Measurements from ENCODE around the gene SRA1.
A peak's percentile ranks its signal among the peaks of the same experiment; 100 is the strongest.
"Not testable (repeated sequence)": the region's sequence is repeated elsewhere in the genome, so short reads cannot be mapped to it uniquely, and the experiment has no call there.

Gene SRA1

DNA sequence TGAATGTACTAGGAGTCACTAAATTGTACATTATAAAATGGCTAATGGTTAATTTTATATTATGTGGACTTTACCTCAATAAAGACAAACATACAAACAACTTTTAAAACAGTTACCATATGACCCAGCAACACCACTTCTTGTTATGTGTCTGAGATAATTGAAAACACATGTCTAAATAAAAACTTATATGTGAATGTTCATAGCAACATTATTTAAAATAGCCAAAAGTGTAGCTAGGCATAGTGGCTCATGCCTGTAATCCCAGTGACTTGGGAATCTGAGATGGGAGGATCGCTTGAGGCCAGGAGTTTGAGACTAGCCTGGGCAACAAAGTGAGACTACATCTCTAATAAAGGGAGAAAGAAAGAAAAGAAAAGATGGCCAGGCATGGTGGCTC is 30.2 kb upstream of the SRA1 start:
- TF ChIP-seq CTCF (IDR thresholded peaks at IDR 0.05; ENCODE audit: low read depth, low read length) = no peak
- H3K4me3 ChIP-seq (ENCODE audit: low read depth, low read length) = no peak overlapping the region

- not testable (repeated sequence) for H3K4me3 ChIP-seq (ENCODE audit: low read depth, low read length)
Observed at GRCh38 chr5:140579188-140579747, 22.0 kb upstream of the SRA1 start.

DNA sequence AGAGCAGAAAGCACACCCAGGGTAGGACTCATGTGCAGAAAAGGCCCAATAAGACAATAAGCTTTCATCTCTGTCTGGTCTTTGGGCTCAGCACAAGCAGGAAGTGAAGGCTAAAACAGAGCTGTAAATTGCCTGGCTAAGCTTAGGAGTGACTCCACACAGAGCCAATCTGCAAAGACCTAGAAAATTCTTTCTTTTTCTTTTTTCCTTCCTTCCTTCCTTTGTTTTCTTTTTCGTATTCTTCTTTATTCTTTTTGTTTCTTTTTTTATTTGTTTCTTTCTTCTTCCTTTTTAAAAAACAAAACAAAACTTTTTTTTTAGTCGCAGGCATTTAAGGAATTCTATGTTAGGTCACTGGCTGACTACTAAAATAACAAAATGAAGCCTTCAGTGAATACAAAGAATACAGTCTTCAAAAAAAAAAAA is 19.5 kb upstream of the SRA1 start:
- no peak for TF ChIP-seq CTCF (IDR thresholded peaks at IDR 0.05; ENCODE audit: low read depth, low read length)
- no peak overlapping the region for H3K4me3 ChIP-seq (ENCODE audit: low read depth, low read length)

DNA sequence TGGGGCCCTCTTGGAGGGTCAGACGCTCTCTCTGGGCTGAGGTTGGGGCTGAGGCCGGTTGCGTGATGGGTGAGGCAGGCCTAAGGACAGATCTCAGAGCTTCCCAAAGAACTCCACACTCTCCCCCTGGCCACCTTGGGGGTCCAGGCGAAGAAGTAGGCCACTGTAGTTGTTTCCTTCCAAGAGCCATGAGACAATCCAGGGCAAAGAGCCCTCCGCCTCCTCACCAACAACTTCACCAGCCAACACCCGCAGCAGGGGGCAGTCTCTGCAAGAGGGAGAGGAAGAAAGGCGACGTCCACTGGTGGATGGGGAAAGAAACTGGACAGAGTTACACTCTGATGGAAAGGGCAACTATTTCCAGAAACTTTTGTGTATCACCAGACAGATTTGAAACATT is 18.0 kb upstream of the SRA1 start:
- 0 out of 2 replicates have a peak, but pooled peaks have one; percentile 9 for TF ChIP-seq CTCF (IDR thresholded peaks at IDR 0.05; ENCODE audit: low read depth, low read length)
- H3K4me3 ChIP-seq (ENCODE audit: low read depth, low read length) = no peak overlapping the region

GRCh38 chr5:140574165-140574564 is 16.9 kb upstream of the SRA1 start:
- TF ChIP-seq CTCF (IDR thresholded peaks at IDR 0.05; ENCODE audit: low read depth, low read length) = no peak
- H3K4me3 ChIP-seq (ENCODE audit: low read depth, low read length) = no peak overlapping the region

GRCh38 chr5:140573683-140574082 is 16.4 kb upstream of the SRA1 start:
- no peak for TF ChIP-seq CTCF (IDR thresholded peaks at IDR 0.05; ENCODE audit: low read depth, low read length)
- H3K4me3 ChIP-seq (ENCODE audit: low read depth, low read length) = no peak overlapping the region

GRCh38 chr5:140571105-140571504 is 13.8 kb upstream of the SRA1 start:
- no peak overlapping the region for H3K4me3 ChIP-seq (ENCODE audit: low read depth, low read length)
- no peak for TF ChIP-seq CTCF (IDR thresholded peaks at IDR 0.05; ENCODE audit: low read depth, low read length)

DNA sequence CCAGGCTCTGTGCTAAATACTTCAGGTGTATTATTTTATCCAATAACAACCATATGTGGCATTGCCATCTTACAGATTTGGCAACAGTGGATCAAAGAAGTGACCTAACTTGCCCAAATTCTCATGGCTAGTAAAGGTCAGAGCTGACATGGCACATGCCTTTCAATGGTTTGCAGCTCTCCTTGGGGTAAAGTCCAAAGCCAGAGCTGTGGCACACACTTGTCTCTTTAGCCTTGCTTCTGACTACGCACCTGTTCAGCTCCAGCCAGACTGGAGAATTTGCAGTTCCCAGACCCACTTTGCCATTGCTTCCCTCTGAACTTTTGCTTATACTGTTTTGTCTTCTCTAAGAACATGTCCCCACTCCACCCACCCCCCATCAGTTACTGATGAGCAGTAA is 13.2 kb upstream of the SRA1 start:
- H3K4me3 ChIP-seq (ENCODE audit: low read depth, low read length) = no peak overlapping the region
- no peak for TF ChIP-seq CTCF (IDR thresholded peaks at IDR 0.05; ENCODE audit: low read depth, low read length)
